ENCODE measurements around the gene PLEKHH1. TPM values are rescaled to one million over a fixed set of nuclear protein-coding genes. Genes with fewer than 3 reads are reported as not detected.

Gene PLEKHH1
- polyA plus RNA-seq, 1 donor from 2014 or later: 34.1 TPM

DNA sequence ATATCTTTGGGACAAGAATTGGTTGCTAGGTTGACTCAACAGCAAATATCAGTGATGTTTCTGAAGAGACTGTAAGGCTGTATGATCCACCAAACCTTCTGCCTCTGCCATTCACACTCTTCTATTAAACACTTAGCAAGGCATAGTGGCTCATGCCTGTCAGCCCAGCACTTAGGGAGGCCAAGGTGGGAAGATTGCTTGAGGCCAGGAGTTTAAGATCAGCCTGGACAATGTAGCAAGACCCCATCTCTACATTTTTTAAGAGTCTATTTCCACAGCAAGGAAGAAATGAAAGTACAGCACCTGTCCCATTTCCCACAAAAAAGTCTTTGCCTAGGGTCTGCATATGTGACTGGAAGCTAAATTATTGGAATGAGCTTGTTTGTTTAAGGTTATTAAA, 94.4 kb downstream of the PLEKHH1 start:
- TF ChIP-seq, protein P1, sequence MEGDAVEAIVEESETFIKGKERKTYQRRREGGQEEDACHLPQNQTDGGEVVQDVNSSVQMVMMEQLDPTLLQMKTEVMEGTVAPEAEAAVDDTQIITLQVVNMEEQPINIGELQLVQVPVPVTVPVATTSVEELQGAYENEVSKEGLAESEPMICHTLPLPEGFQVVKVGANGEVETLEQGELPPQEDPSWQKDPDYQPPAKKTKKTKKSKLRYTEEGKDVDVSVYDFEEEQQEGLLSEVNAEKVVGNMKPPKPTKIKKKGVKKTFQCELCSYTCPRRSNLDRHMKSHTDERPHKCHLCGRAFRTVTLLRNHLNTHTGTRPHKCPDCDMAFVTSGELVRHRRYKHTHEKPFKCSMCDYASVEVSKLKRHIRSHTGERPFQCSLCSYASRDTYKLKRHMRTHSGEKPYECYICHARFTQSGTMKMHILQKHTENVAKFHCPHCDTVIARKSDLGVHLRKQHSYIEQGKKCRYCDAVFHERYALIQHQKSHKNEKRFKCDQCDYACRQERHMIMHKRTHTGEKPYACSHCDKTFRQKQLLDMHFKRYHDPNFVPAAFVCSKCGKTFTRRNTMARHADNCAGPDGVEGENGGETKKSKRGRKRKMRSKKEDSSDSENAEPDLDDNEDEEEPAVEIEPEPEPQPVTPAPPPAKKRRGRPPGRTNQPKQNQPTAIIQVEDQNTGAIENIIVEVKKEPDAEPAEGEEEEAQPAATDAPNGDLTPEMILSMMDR (IDR thresholded peaks at IDR 0.05; ENCODE audit: poor library complexity, severe bottlenecking): no peak
- no peak for TF ChIP-seq EZH2 (IDR thresholded peaks at IDR 0.05; ENCODE audit: borderline replicate concordance, insufficient read depth, low read length, poor library complexity, severe bottlenecking)
- TF ChIP-seq, protein P2, sequence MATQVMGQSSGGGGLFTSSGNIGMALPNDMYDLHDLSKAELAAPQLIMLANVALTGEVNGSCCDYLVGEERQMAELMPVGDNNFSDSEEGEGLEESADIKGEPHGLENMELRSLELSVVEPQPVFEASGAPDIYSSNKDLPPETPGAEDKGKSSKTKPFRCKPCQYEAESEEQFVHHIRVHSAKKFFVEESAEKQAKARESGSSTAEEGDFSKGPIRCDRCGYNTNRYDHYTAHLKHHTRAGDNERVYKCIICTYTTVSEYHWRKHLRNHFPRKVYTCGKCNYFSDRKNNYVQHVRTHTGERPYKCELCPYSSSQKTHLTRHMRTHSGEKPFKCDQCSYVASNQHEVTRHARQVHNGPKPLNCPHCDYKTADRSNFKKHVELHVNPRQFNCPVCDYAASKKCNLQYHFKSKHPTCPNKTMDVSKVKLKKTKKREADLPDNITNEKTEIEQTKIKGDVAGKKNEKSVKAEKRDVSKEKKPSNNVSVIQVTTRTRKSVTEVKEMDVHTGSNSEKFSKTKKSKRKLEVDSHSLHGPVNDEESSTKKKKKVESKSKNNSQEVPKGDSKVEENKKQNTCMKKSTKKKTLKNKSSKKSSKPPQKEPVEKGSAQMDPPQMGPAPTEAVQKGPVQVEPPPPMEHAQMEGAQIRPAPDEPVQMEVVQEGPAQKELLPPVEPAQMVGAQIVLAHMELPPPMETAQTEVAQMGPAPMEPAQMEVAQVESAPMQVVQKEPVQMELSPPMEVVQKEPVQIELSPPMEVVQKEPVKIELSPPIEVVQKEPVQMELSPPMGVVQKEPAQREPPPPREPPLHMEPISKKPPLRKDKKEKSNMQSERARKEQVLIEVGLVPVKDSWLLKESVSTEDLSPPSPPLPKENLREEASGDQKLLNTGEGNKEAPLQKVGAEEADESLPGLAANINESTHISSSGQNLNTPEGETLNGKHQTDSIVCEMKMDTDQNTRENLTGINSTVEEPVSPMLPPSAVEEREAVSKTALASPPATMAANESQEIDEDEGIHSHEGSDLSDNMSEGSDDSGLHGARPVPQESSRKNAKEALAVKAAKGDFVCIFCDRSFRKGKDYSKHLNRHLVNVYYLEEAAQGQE (IDR thresholded peaks at IDR 0.05; ENCODE audit: borderline replicate concordance): no peak
- no peak for TF ChIP-seq POLR2AphosphoS5 (IDR thresholded peaks at IDR 0.05)
- no peak for TF ChIP-seq TAF1 (IDR thresholded peaks at IDR 0.05; ENCODE audit: low read depth)
- TF ChIP-seq MXI1 (conservative IDR thresholded peaks at IDR 0.05; ENCODE audit: poor library complexity, severe bottlenecking): no peak
- no peak for TF ChIP-seq RAD21 (conservative IDR thresholded peaks at IDR 0.05)
- no peak for TF ChIP-seq SMC3 (conservative IDR thresholded peaks at IDR 0.05; ENCODE audit: poor library complexity)
- TF ChIP-seq EP300 (conservative IDR thresholded peaks at IDR 0.05; ENCODE audit: poor library complexity, severe bottlenecking): no peak

DNA sequence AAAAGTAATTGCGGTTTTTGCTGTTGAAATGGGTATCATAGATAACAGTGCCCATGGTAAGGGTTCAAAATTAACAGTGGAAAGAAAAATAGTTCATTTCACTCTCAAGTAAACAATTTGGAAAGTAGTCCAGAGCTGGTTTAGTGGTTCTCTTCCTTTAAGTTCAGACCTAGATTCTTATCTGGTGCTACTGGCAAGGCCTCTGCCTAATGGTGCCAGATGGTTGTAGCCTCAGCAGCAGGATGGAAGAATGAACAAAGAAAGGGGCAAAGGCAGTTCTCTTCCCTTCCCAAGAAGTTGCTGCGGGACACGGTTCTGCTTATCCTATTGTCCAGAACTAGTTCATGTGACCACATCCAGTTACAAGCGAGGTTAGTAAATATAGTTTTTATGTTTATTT, 97.1 kb downstream of the PLEKHH1 start:
- no peaks in the 10 kb centered on the region for H3F3A ChIP-seq (ENCODE audit: insufficient read depth, low read length, poor library complexity, severe bottlenecking)
- no peak overlapping the region for H3K4me3 ChIP-seq (ENCODE audit: low read length)
- no peaks in the 10 kb centered on the region for H3K9me2 ChIP-seq (ENCODE audit: insufficient read depth, low read length)
- no peak overlapping the region for H3K9ac ChIP-seq (ENCODE audit: low read length)
- peaks cover 7% of the 10 kb centered on the region for H3K36me3 ChIP-seq (ENCODE audit: insufficient read depth, low read length)
- no peak overlapping the region for H3K27ac ChIP-seq (ENCODE audit: low read length)
- no peaks in the 10 kb centered on the region for H3K79me2 ChIP-seq (replicated peaks; ENCODE audit: insufficient read depth, low read length)
- TF ChIP-seq POLR2AphosphoS5 (IDR thresholded peaks at IDR 0.05): no peak
- TF ChIP-seq EZH2 (IDR thresholded peaks at IDR 0.05; ENCODE audit: borderline replicate concordance, insufficient read depth, low read length, poor library complexity, severe bottlenecking): no peak
- no peak for TF ChIP-seq MXI1 (conservative IDR thresholded peaks at IDR 0.05; ENCODE audit: poor library complexity, severe bottlenecking)
- TF ChIP-seq SMC3 (conservative IDR thresholded peaks at IDR 0.05; ENCODE audit: poor library complexity): no peak
- TF ChIP-seq RAD21 (conservative IDR thresholded peaks at IDR 0.05): no peak
- TF ChIP-seq, protein P1 (IDR thresholded peaks at IDR 0.05; ENCODE audit: poor library complexity, severe bottlenecking): no peak
- TF ChIP-seq EP300 (conservative IDR thresholded peaks at IDR 0.05; ENCODE audit: poor library complexity, severe bottlenecking): no peak
- TF ChIP-seq TAF1 (IDR thresholded peaks at IDR 0.05; ENCODE audit: low read depth): no peak
- TF ChIP-seq, protein P2 (IDR thresholded peaks at IDR 0.05; ENCODE audit: borderline replicate concordance): no peak
- H3K4me2 ChIP-seq (ENCODE audit: low read length): no peak overlapping the region
- H3K27me3 ChIP-seq (ENCODE audit: insufficient read depth, low read depth, low read length): no peaks in the 10 kb centered on the region
- no peaks in the 10 kb centered on the region for H4K20me1 ChIP-seq (ENCODE audit: insufficient read depth)
- H2AFZ ChIP-seq (ENCODE audit: low read depth, low read length): no peak overlapping the region
- no peaks in the 10 kb centered on the region for H3K9me3 ChIP-seq (ENCODE audit: low read length)

More for the DNA sequence above, 94.4 kb downstream of the PLEKHH1 start:
- Histone ChIP-seq H3K9me3 (ENCODE audit: low read length) (no peaks in the 10 kb centered on the region), H3K9me2 (ENCODE audit: insufficient read depth, low read length) (no peaks in the 10 kb centered on the region), H3K27me3 (ENCODE audit: insufficient read depth, low read depth, low read length) (no peaks in the 10 kb centered on the region), H3K27ac (ENCODE audit: low read length) (no peak overlapping the region), H3K36me3 (ENCODE audit: insufficient read depth, low read length) (peaks cover 21% of the 10 kb centered on the region), H3K9ac (ENCODE audit: low read length) (no peak overlapping the region), H2AFZ (ENCODE audit: low read depth, low read length) (no peak overlapping the region), H3K4me3 (ENCODE audit: low read length) (no peak overlapping the region), H3F3A (ENCODE audit: insufficient read depth, low read length, poor library complexity, severe bottlenecking) (no peaks in the 10 kb centered on the region), H3K4me2 (ENCODE audit: low read length) (no peak overlapping the region), H4K20me1 (ENCODE audit: insufficient read depth) (no peaks in the 10 kb centered on the region), H3K79me2 (replicated peaks; ENCODE audit: insufficient read depth, low read length) (peaks cover 2% of the 10 kb centered on the region)

Data from neural cell (in vitro differentiated cells).